Activated naive CD4-positive, alpha-beta T cell treated with anti-CD3 and anti-CD28 coated beads, Interleukin-2, amount 10 ng/mL, durations not matched to agents 7 days and 5 days (primary cell): Measurements from ENCODE around the gene TBC1D22A.

ENCODE experiments used
- CTCF ChIA-PET: fragments of 350-600 bp; sonication (Branson Sonifier 250); formaldehyde crosslinking; loops from one replicate; lab custom pipeline; 2021; ENCODE audit warnings: antibody characterized with exemption; lab: Charles Lee
- DNase-seq: peaks from one replicate; pipeline ENCODE4 v3.0.0-alpha.2; 2020
- H3K27ac Mint-ChIP-seq: one replicate; pipeline ENCODE4 v1.8.0; 2021; ENCODE audit warnings: mild to moderate bottlenecking, moderate library complexity, mixed read lengths
- H3K27me3 Mint-ChIP-seq: one replicate; pipeline ENCODE4 v1.8.0; 2021; ENCODE audit warnings: mild to moderate bottlenecking, mixed read lengths
- H3K36me3 Mint-ChIP-seq: one replicate; pipeline ENCODE4 v1.8.0; 2021; ENCODE audit warnings: mixed read lengths
- H3K4me1 Mint-ChIP-seq: one replicate; pipeline ENCODE4 v1.8.0; 2021; ENCODE audit warnings: mixed read lengths
- H3K4me3 Mint-ChIP-seq: one replicate; pipeline ENCODE4 v1.8.0; 2021; ENCODE audit warnings: mild to moderate bottlenecking, moderate library complexity, mixed read lengths
- H3K9me3 Mint-ChIP-seq: one replicate; pipeline ENCODE4 v1.8.0; 2021; ENCODE audit warnings: mixed read lengths

Gene TBC1D22A

GRCh38 chr22:47036936-47037485 lies 274.6 kb downstream of the TBC1D22A start:
- Mint-ChIP-seq H3K4me3 (no peak overlapping the region), H3K4me1 (no peaks in the 10 kb centered on the region), H3K36me3 (peaks cover 3% of the 10 kb centered on the region), H3K27me3 (no peaks in the 10 kb centered on the region), H3K27ac (no peak overlapping the region), H3K9me3 (no peaks in the 10 kb centered on the region)
- DNase-seq: no peak
- CTCF ChIA-PET: no interaction called here

GRCh38 chr22:47038206-47038835 lies 275.9 kb downstream of the TBC1D22A start:
- no peaks in the 10 kb centered on the region for H3K9me3 Mint-ChIP-seq
- H3K27me3 Mint-ChIP-seq: no peaks in the 10 kb centered on the region
- H3K36me3 Mint-ChIP-seq: peaks cover 3% of the 10 kb centered on the region
- peaks cover under 1% of the 10 kb centered on the region for H3K4me1 Mint-ChIP-seq
- CTCF ChIA-PET: no interaction called here
- H3K27ac Mint-ChIP-seq: no peak overlapping the region
- no peak for DNase-seq
- H3K4me3 Mint-ChIP-seq: no peak overlapping the region

GRCh38 chr22:47039356-47039755 lies 276.9 kb downstream of the TBC1D22A start:
- H3K4me1 Mint-ChIP-seq: peaks cover 8% of the 10 kb centered on the region
- peaks cover 2% of the 10 kb centered on the region for H3K36me3 Mint-ChIP-seq
- CTCF ChIA-PET: no interaction called here

GRCh38 chr22:47040486-47041270 lies 278.2 kb downstream of the TBC1D22A start:
- Mint-ChIP-seq H3K4me1 (peaks cover 10% of the 10 kb centered on the region), H3K27ac (no peak overlapping the region), H3K36me3 (peaks cover 2% of the 10 kb centered on the region), H3K9me3 (no peaks in the 10 kb centered on the region), H3K27me3 (no peaks in the 10 kb centered on the region), H3K4me3 (no peak overlapping the region)
- CTCF ChIA-PET: no interaction called here
- no peak for DNase-seq

More at GRCh38 chr22:47039356-47039755, 276.9 kb downstream of the TBC1D22A start:
- Mint-ChIP-seq H3K27me3 (no peaks in the 10 kb centered on the region), H3K4me3 (no peak overlapping the region), H3K9me3 (no peaks in the 10 kb centered on the region), H3K27ac (no peak overlapping the region)
- no peak for DNase-seq

GRCh38 chr22:47041271-47042115 lies 279.0 kb downstream of the TBC1D22A start:
- Mint-ChIP-seq H3K9me3 (no peaks in the 10 kb centered on the region), H3K4me3 (no peak overlapping the region), H3K27me3 (no peaks in the 10 kb centered on the region), H3K4me1 (peaks cover 10% of the 10 kb centered on the region), H3K36me3 (peaks cover 2% of the 10 kb centered on the region), H3K27ac (peak overlapping the region; percentile 13)
- DNase-seq: no peak
- CTCF ChIA-PET: no interaction called here

GRCh38 chr22:47042116-47042825 lies 279.8 kb downstream of the TBC1D22A start:
- Mint-ChIP-seq H3K4me3 (no peak overlapping the region), H3K4me1 (peaks cover 10% of the 10 kb centered on the region), H3K36me3 (peaks cover 2% of the 10 kb centered on the region), H3K27ac (no peak overlapping the region), H3K9me3 (no peaks in the 10 kb centered on the region), H3K27me3 (no peaks in the 10 kb centered on the region)
- DNase-seq: no peak
- CTCF ChIA-PET: no interaction called here

- Mint-ChIP-seq H3K36me3 (peaks cover 2% of the 10 kb centered on the region), H3K27me3 (no peaks in the 10 kb centered on the region), H3K4me3 (no peak overlapping the region), H3K27ac (no peak overlapping the region), H3K4me1 (peaks cover 10% of the 10 kb centered on the region), H3K9me3 (no peaks in the 10 kb centered on the region)
- no peak for DNase-seq
- CTCF ChIA-PET: no interaction called here
These were observed 280.5 kb downstream of the TBC1D22A start for GRCh38 chr22:47042861-47043496.

GRCh38 chr22:47043835-47044721 lies 281.6 kb downstream of the TBC1D22A start:
- H3K27me3 Mint-ChIP-seq: no peaks in the 10 kb centered on the region
- H3K4me3 Mint-ChIP-seq: no peak overlapping the region
- H3K4me1 Mint-ChIP-seq: peaks cover 10% of the 10 kb centered on the region
- no peak for DNase-seq
- H3K36me3 Mint-ChIP-seq: no peaks in the 10 kb centered on the region
- CTCF ChIA-PET: interaction anchor here (1.2 kb wide), 1 partner anchor 11 kb away, joined by 3 read pairs; no protein-coding TSS in a partner anchor
- no peaks in the 10 kb centered on the region for H3K9me3 Mint-ChIP-seq
- H3K27ac Mint-ChIP-seq: no peak overlapping the region

- Mint-ChIP-seq H3K4me3 (no peak overlapping the region), H3K27ac (no peak overlapping the region), H3K27me3 (no peaks in the 10 kb centered on the region), H3K4me1 (peaks cover 10% of the 10 kb centered on the region), H3K36me3 (no peaks in the 10 kb centered on the region), H3K9me3 (no peaks in the 10 kb centered on the region)
- no peak for DNase-seq
- CTCF ChIA-PET: interaction anchor here (1.2 kb wide), 1 partner anchor 12 kb away, joined by 3 read pairs; no protein-coding TSS in a partner anchor
These were observed 282.5 kb downstream of the TBC1D22A start for GRCh38 chr22:47044722-47045535.

GRCh38 chr22:47045691-47046410 lies 283.4 kb downstream of the TBC1D22A start:
- Mint-ChIP-seq H3K4me3 (no peak overlapping the region), H3K9me3 (no peaks in the 10 kb centered on the region), H3K27me3 (no peaks in the 10 kb centered on the region), H3K36me3 (no peaks in the 10 kb centered on the region), H3K27ac (no peak overlapping the region), H3K4me1 (peaks cover 10% of the 10 kb centered on the region)
- CTCF ChIA-PET: no interaction called here
- no peak for DNase-seq

- Mint-ChIP-seq H3K36me3 (no peaks in the 10 kb centered on the region), H3K4me3 (no peak overlapping the region), H3K9me3 (no peaks in the 10 kb centered on the region), H3K4me1 (peaks cover 10% of the 10 kb centered on the region), H3K27me3 (no peaks in the 10 kb centered on the region), H3K27ac (peak overlapping the region; percentile 24)
- CTCF ChIA-PET: no interaction called here
- DNase-seq: no peak
These were observed 284.1 kb downstream of the TBC1D22A start for GRCh38 chr22:47046411-47047065.
